GM06990 (cell line): ENCODE data around the gene TBC1D22A.

Experiments used
- DNase-seq: peaks from one replicate; pipeline ENCODE4 v3.0.0-alpha.2; 2011; ENCODE audit not compliant: insufficient read length; ENCODE audit errors: extremely low read depth
- H3K27me3 ChIP-seq: replicated peaks from 2 replicates; pipeline ENCODE4 v1.6.0; 2011; ENCODE audit warnings: low read length; ENCODE audit not compliant: control insufficient read depth, insufficient read depth
- H3K36me3 ChIP-seq: 2 replicates; pipeline ENCODE4 v1.5.1; 2011; ENCODE audit warnings: low read length; ENCODE audit not compliant: control insufficient read depth, insufficient read depth
- H3K4me3 ChIP-seq: replicated peaks from 2 replicates; pipeline ENCODE4 v1.5.1; 2011; ENCODE audit warnings: low read depth, mild to moderate bottlenecking, control low read depth, low read length
- TF ChIP-seq, protein P1 (sequence below): IDR thresholded peaks from 2 replicates; pipeline ENCODE4 v1.5.1; 2011; ENCODE audit warnings: low read length, control low read depth, mild to moderate bottlenecking, inconsistent platforms; ENCODE audit not compliant: insufficient read depth, poor library complexity, severe bottlenecking

The TBC1D22A gene

DNA sequence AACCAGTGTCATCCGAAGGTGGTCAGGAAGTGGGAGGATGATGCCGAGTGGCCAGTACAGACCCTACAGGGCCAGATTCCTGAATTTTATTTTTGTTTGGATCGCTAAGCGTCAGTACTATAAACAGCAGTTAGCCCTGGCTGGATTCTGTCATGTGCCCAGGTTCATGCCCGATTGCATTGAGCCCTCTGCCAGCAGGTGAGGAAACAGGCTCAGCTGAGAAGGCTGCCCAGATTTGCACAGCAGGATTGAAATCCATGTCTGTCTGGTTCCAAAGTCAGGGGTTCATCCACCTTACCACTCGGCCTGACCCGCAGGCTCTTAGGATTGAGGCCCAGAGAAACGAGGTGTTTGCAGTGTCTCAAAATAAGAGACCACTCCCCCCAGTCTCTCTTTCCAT is 9.1 kb upstream of the TBC1D22A start:
- no peak overlapping the region for H3K4me3 ChIP-seq
- TF ChIP-seq, protein P1, sequence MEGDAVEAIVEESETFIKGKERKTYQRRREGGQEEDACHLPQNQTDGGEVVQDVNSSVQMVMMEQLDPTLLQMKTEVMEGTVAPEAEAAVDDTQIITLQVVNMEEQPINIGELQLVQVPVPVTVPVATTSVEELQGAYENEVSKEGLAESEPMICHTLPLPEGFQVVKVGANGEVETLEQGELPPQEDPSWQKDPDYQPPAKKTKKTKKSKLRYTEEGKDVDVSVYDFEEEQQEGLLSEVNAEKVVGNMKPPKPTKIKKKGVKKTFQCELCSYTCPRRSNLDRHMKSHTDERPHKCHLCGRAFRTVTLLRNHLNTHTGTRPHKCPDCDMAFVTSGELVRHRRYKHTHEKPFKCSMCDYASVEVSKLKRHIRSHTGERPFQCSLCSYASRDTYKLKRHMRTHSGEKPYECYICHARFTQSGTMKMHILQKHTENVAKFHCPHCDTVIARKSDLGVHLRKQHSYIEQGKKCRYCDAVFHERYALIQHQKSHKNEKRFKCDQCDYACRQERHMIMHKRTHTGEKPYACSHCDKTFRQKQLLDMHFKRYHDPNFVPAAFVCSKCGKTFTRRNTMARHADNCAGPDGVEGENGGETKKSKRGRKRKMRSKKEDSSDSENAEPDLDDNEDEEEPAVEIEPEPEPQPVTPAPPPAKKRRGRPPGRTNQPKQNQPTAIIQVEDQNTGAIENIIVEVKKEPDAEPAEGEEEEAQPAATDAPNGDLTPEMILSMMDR, result no peak
- no peaks in the 10 kb centered on the region for H3K27me3 ChIP-seq
- DNase-seq, result no peak
- no peaks in the 10 kb centered on the region for H3K36me3 ChIP-seq

DNA sequence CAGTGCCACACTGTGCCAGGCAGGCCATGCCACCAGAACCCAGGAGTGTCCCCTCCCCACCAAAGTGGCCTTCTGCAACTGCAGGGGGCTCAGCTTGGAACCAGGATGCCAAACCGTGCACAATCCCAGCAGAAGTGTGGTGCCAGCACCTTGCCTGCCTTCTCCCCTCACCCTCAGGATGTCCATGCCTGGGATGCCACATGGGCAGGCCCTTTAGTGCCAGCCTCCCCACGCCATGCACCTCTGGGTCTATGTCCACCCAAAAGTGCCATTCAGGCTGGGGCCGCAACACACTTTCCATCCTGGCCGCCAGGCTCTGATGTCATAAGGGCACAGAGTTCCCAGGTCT is 8.7 kb upstream of the TBC1D22A start:
- TF ChIP-seq, protein P1, result no peak
- DNase-seq, result no peak
- H3K4me3 ChIP-seq, result no peak overlapping the region
- H3K36me3 ChIP-seq, result no peaks in the 10 kb centered on the region
- no peaks in the 10 kb centered on the region for H3K27me3 ChIP-seq

DNA sequence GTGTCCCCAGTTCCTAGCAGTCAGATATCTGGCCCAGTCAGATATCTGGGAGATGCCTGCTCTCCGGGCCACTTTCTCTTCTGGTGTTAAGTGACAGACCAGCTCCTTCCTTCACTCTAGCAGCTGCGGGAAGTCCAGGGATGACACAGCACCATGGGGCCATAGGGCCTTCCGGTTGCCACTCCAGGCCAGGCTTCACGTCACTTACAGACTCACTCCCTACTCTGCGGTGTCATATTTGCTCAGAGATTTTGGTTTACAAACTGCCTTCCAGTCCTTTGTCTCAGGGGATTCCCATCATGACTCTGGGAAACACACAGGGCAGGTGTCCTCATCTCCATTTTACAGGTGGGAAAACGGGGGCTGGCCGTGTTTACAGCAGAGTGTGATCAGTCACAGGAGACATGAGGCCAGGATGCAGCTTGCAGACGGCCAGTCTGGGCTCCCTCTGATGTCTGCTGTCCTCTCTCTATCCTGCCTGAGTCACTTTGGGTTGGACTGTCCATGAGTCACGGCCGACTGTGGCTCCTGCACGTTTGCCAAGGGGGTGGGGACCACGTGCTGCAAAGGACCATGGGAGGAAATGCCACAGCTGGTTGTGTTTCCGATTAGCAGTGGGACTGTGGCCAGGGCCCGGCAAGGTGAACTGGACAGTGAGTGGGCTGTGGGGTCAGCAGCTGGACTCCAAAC is 8.2 kb upstream of the TBC1D22A start:
- TF ChIP-seq, protein P1, result no peak
- H3K4me3 ChIP-seq, result no peak overlapping the region
- no peaks in the 10 kb centered on the region for H3K36me3 ChIP-seq
- H3K27me3 ChIP-seq, result no peaks in the 10 kb centered on the region
- DNase-seq, result no peak

DNA sequence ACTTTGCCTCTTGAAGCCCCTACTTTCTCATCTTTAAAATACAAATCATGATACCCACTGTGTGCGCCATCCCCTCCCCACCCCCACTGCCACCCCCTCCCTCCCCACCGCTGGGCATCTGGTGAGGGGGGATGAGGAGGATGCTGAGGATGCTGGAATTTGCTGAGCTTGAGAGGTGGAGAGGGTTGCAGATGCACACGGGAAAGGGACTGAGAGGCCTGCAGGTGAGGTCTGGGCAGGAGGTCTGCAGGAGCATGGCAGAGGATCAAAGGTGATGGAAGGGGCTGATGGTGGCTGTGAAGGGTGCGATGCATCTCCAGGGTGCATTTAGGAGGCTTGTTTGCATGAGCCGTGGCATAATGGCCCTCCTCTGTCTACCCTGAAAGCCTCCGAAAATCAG is 7.6 kb upstream of the TBC1D22A start:
- no peak for DNase-seq
- Histone ChIP-seq H3K4me3 (no peak overlapping the region), H3K36me3 (no peaks in the 10 kb centered on the region), H3K27me3 (no peaks in the 10 kb centered on the region)
- TF ChIP-seq, protein P1, result no peak

DNA sequence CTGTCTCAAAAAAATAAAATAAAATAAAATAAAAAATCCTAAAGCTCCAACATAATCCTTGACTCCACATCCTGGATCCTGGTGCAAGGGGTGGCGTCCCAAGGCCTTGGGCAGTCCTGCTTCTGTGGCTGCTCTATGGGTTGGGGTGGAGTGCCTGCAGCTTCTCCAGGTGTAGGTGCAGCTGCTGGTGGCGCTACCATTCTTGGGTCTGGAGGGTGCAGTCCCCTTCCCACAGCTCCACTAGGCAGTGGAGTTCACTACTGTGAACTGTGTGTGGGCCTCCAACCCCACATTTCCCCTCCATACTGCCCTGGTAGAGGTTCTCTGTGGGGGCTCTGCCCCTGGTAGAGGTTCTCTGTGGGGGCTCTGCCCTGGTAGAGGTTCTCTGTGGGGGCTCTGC is 6.9 kb upstream of the TBC1D22A start:
- Histone ChIP-seq H3K27me3 (no peaks in the 10 kb centered on the region), H3K4me3 (no peak overlapping the region), H3K36me3 (no peaks in the 10 kb centered on the region)
- TF ChIP-seq, protein P1, result no peak
- DNase-seq, result no peak

DNA sequence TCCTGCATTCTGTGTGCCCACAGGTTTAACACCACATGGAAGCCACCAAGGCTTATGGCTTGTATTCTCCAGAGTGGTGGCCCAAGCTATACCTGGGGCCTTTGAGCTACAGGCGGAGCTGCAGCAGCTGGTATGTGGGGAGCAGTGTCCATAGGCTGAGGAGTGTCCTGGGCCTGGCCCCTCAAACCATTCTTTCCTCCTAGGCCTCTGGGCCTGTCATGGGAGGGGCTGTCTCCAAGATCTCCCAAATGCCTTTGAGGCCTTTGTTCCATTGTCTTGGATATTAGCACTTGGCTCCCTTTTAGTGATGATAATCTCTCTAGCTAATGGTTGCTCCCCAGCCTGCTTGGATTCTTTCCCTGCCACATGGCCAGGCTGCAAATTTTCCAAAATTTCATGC is 6.4 kb upstream of the TBC1D22A start:
- DNase-seq, result no peak
- H3K27me3 ChIP-seq, result no peaks in the 10 kb centered on the region
- H3K36me3 ChIP-seq, result no peaks in the 10 kb centered on the region
- H3K4me3 ChIP-seq, result no peak overlapping the region
- TF ChIP-seq, protein P1, result no peak
